Measurements from ENCODE around the gene NOP16. TPM values are rescaled to one million over a fixed set of nuclear protein-coding genes. Genes with fewer than 3 reads are reported as not detected.
A peak's percentile ranks its signal among the peaks of the same experiment; 100 is the strongest.

NOP16 gene
- total and polyA plus RNA-seq, 2 of the 13 experiments (the other 11 are each of a cell fraction or from before 2014, with no cell fraction given): 43.3 to 48.4 TPM

DNA sequence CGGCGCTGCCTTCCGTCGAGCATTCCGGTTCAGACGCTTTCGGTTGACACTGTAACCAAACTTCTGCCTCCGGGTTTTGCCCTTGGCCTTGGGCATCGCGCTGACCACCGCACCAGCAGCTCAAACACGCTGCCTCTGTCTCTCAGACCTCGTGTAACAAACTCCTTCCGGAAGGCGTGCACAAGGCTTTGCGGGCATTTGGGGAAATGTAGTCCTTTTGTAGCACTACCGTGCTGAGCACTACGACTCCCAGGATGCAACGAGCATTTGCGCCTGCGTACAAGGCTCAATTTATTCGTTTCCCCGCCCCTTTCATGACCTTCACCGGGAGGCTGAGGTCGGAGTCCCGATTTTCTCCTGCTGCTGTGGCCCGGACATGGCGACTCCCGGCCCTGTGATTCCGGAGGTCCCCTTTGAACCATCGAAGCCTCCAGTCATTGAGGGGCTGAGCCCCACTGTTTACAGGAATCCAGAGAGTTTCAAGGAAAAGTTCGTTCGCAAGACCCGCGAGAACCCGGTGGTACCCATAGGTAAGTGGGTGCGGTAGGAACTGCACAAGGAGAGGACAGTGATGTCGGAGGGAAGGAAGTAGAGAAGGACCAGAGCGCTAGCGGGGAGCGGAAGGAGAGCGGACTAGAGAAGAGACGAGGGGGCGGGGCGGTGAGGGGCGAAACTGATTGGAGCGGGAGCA is at the start of gene NOP16, which contains the start of gene HIGD2A (continued):
- TF ChIP-seq, protein P1, sequence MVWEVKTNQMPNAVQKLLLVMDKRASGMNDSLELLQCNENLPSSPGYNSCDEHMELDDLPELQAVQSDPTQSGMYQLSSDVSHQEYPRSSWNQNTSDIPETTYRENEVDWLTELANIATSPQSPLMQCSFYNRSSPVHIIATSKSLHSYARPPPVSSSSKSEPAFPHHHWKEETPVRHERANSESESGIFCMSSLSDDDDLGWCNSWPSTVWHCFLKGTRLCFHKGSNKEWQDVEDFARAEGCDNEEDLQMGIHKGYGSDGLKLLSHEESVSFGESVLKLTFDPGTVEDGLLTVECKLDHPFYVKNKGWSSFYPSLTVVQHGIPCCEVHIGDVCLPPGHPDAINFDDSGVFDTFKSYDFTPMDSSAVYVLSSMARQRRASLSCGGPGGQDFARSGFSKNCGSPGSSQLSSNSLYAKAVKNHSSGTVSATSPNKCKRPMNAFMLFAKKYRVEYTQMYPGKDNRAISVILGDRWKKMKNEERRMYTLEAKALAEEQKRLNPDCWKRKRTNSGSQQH (CRISPR knock-in tag; IDR thresholded peaks at IDR 0.05; ENCODE audit: low read depth): peak; percentile 91
- 0 out of 2 replicates have a peak, but pooled peaks have one; percentile 49 for TF ChIP-seq ZMAT3 (CRISPR knock-in tag; conservative IDR thresholded peaks at IDR 0.05)
- TF ChIP-seq ZNF746 (CRISPR knock-in tag; IDR thresholded peaks at IDR 0.05): peak; percentile 51
- TF ChIP-seq, protein P2, sequence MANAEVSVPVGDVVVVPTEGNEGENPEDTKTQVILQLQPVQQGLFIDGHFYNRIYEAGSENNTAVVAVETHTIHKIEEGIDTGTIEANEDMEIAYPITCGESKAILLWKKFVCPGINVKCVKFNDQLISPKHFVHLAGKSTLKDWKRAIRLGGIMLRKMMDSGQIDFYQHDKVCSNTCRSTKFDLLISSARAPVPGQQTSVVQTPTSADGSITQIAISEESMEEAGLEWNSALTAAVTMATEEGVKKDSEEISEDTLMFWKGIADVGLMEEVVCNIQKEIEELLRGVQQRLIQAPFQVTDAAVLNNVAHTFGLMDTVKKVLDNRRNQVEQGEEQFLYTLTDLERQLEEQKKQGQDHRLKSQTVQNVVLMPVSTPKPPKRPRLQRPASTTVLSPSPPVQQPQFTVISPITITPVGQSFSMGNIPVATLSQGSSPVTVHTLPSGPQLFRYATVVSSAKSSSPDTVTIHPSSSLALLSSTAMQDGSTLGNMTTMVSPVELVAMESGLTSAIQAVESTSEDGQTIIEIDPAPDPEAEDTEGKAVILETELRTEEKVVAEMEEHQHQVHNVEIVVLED (CRISPR knock-in tag; IDR thresholded peaks at IDR 0.05; ENCODE audit: borderline replicate concordance): peak; percentile 84
- TF ChIP-seq PITX1 (CRISPR knock-in tag; IDR thresholded peaks at IDR 0.05): no peak; the same call in none of the 2 replicates
- no peak for TF ChIP-seq MLLT10 (CRISPR knock-in tag; IDR thresholded peaks at IDR 0.05)
- no peak for TF ChIP-seq MTF1 (CRISPR knock-in tag; IDR thresholded peaks at IDR 0.05)
- TF ChIP-seq YEATS4 (CRISPR knock-in tag; IDR thresholded peaks at IDR 0.05; ENCODE audit: borderline replicate concordance): peak; percentile 88
- TF ChIP-seq, protein P3, sequence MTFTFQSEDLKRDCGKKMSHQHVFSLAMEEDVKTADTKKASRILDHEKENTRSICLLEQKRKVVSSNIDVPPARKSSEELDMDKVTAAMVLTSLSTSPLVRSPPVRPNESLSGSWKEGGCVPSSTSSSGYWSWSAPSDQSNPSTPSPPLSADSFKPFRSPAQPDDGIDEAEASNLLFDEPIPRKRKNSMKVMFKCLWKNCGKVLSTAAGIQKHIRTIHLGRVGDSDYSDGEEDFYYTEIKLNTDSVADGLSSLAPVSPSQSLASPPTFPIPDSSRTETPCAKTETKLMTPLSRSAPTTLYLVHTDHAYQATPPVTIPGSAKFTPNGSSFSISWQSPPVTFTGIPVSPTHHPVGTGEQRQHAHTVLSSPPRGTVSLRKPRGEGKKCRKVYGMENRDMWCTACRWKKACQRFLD (CRISPR knock-in tag; IDR thresholded peaks at IDR 0.05; ENCODE audit: borderline replicate concordance): 0 out of 2 replicates have a peak, but pooled peaks have one; percentile 96
- TF ChIP-seq, protein P4, sequence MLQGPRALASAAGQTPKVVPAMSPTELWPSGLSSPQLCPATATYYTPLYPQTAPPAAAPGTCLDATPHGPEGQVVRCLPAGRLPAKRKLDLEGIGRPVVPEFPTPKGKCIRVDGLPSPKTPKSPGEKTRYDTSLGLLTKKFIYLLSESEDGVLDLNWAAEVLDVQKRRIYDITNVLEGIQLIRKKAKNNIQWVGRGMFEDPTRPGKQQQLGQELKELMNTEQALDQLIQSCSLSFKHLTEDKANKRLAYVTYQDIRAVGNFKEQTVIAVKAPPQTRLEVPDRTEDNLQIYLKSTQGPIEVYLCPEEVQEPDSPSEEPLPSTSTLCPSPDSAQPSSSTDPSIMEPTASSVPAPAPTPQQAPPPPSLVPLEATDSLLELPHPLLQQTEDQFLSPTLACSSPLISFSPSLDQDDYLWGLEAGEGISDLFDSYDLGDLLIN (CRISPR knock-in tag; IDR thresholded peaks at IDR 0.05; ENCODE audit: borderline replicate concordance): peak; percentile 24; the same call in 1 of the 2 replicates
- peak; percentile 36; the same call in 1 of the 2 replicates for TF ChIP-seq AKAP8 (CRISPR knock-in tag; IDR thresholded peaks at IDR 0.05)
- peak; percentile 98 for TF ChIP-seq ZNF501 (CRISPR knock-in tag; IDR thresholded peaks at IDR 0.05)
- TF ChIP-seq SP5 (CRISPR knock-in tag; IDR thresholded peaks at IDR 0.05; ENCODE audit: borderline replicate concordance, low read depth): peak; percentile 39; the same call in 1 of the 2 replicates
- no peak for TF ChIP-seq HDAC6 (IDR thresholded peaks at IDR 0.05; ENCODE audit: low read depth, low read length)
- TF ChIP-seq, protein P5, sequence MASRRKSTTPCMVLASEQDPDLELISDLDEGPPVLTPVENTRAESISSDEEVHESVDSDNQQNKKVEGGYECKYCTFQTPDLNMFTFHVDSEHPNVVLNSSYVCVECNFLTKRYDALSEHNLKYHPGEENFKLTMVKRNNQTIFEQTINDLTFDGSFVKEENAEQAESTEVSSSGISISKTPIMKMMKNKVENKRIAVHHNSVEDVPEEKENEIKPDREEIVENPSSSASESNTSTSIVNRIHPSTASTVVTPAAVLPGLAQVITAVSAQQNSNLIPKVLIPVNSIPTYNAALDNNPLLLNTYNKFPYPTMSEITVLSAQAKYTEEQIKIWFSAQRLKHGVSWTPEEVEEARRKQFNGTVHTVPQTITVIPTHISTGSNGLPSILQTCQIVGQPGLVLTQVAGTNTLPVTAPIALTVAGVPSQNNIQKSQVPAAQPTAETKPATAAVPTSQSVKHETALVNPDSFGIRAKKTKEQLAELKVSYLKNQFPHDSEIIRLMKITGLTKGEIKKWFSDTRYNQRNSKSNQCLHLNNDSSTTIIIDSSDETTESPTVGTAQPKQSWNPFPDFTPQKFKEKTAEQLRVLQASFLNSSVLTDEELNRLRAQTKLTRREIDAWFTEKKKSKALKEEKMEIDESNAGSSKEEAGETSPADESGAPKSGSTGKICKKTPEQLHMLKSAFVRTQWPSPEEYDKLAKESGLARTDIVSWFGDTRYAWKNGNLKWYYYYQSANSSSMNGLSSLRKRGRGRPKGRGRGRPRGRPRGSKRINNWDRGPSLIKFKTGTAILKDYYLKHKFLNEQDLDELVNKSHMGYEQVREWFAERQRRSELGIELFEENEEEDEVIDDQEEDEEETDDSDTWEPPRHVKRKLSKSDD (CRISPR knock-in tag; IDR thresholded peaks at IDR 0.05; ENCODE audit: low read depth): 0 out of 2 replicates have a peak, but pooled peaks have one; percentile 83
- peak; percentile 91; the same call in 1 of the 2 replicates for TF ChIP-seq ZNF343 (CRISPR knock-in tag; IDR thresholded peaks at IDR 0.05)
- TF ChIP-seq ZNF224 (CRISPR knock-in tag; IDR thresholded peaks at IDR 0.05): peak; percentile 91; the same call in 1 of the 2 replicates
- TF ChIP-seq NRL (CRISPR knock-in tag; IDR thresholded peaks at IDR 0.05; ENCODE audit: borderline replicate concordance): peak; percentile 64
